Mammary epithelial cell (primary cell): ENCODE results near the gene PPM1L.

Experiments
- EZH2 ChIP-seq: IDR thresholded peaks from 2 replicates; pipeline ENCODE4 v1.6.1; 2012; ENCODE audit warnings: low read length, inconsistent platforms, borderline replicate concordance
- TF ChIP-seq, protein P1 (sequence below), 2 donors: IDR thresholded peaks in 1 of 2; conservative IDR thresholded peaks in 1 of 2; 2 replicates each; pipeline ENCODE4 v1.5.1; 2011 to 2012; ENCODE audit warnings: inconsistent platforms in 2 of 2, low read length in 2 of 2, mild to moderate bottlenecking in 2 of 2, control low read depth in 1 of 2, low read depth in 1 of 2; ENCODE audit not compliant: insufficient read depth in 1 of 2; ENCODE audit errors: extremely low read depth in 1 of 2

DNA sequence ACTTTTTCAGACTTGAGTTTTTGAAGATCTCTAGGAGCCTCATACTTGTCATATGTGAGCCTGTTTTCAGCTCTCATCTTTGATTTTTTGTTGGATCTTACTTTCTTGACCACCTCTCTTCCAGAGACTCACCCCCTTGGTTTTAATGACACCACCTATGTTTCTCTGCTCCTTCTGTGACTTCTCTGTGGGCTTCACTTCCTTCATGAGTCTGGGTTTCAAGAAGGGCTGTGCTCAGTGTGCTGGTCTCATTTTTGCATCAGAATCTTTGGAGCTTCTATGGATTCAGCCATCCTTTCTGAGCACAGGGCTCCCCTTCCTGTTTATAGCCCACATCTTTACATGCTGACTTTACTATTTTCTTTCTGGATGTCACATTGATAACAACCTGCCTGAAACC, 17.7 kb downstream of the PPM1L start:
- TF ChIP-seq, protein P1, sequence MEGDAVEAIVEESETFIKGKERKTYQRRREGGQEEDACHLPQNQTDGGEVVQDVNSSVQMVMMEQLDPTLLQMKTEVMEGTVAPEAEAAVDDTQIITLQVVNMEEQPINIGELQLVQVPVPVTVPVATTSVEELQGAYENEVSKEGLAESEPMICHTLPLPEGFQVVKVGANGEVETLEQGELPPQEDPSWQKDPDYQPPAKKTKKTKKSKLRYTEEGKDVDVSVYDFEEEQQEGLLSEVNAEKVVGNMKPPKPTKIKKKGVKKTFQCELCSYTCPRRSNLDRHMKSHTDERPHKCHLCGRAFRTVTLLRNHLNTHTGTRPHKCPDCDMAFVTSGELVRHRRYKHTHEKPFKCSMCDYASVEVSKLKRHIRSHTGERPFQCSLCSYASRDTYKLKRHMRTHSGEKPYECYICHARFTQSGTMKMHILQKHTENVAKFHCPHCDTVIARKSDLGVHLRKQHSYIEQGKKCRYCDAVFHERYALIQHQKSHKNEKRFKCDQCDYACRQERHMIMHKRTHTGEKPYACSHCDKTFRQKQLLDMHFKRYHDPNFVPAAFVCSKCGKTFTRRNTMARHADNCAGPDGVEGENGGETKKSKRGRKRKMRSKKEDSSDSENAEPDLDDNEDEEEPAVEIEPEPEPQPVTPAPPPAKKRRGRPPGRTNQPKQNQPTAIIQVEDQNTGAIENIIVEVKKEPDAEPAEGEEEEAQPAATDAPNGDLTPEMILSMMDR (conservative IDR thresholded peaks at IDR 0.05 in 1 of 2, IDR thresholded peaks at IDR 0.05 in 1 of 2; ENCODE audit: extremely low read depth in 1 of 2, insufficient read depth in 1 of 2, low read depth in 1 of 2, low read length in 2 of 2) = no peak
- no peak for TF ChIP-seq EZH2
